HCT116 (cell line): ENCODE results near the gene CEP112. TPM values are rescaled to one million over a fixed set of nuclear protein-coding genes. Genes with fewer than 3 reads are reported as not detected.

ENCODE experiments used
- ATAC-seq: fragments of 200-7000 bp; cut with Tn5 transposase; 2 replicates; pipeline ENCODE4 v1.9.1; 2020; ENCODE audit warnings: mild to moderate bottlenecking, moderate library complexity
- BruUV-seq: library from RNA; stranded (reverse); fragments of 400-500 nt; replicated peaks from 2 replicates; lab custom pipeline; 2021; lab: Mats Ljungman, UMichigan
- CTCF ChIA-PET: fragments of 300-600 bp; sonication (Branson Sonifier 250); formaldehyde crosslinking; loops from one replicate; lab custom pipeline; 2021; ENCODE audit warnings: antibody characterized with exemption; lab: Charles Lee
- POLR2A ChIA-PET: fragments of 300-600, 350-600 bp; sonication (Branson Sonifier 250); formaldehyde crosslinking; loops from one replicate; lab custom pipeline; 2021; ENCODE audit warnings: antibody characterized with exemption; lab: Charles Lee
- RAD21 ChIA-PET, 2 experiments: fragments of 300-600 bp; sonication (Branson Sonifier 250); formaldehyde crosslinking; loops; one replicate each; lab custom pipeline; 2023; ENCODE audit warnings: low total read pairs in 2 of 2; ENCODE audit not compliant: uncharacterized antibody in 2 of 2, unreplicated experiment in 2 of 2, low non-redundant PET in 1 of 2; lab: Charles Lee
- DNase-seq: peaks from one replicate; pipeline ENCODE4 v3.0.0-alpha.2; 2010; ENCODE audit warnings: low read depth, low spot score
- H2AFZ ChIP-seq: fragments of 200-600 bp; shearing (Covaris generic), sonication (generic); 2 replicates; pipeline ENCODE4 v1.6.1; 2017; ENCODE audit warnings: low read depth, mixed run types, mixed read lengths, antibody characterized with exemption, low read length; ENCODE audit not compliant: poor library complexity, severe bottlenecking
- H3K27ac ChIP-seq: 2 replicates; pipeline ENCODE4 v1.5.1; 2012; ENCODE audit warnings: low read depth, low read length
- H3K27me3 ChIP-seq: fragments of 200-600 bp; sonication (generic); 2 replicates; pipeline ENCODE4 v1.6.1; 2016; ENCODE audit warnings: mixed run types, low read length, mixed read lengths; ENCODE audit not compliant: insufficient read depth
- H3K36me3 ChIP-seq, 2 experiments: fragments of 200-500 bp in 1 of 2; fragments of 200-600 bp in 1 of 2; sonication (Bioruptor generic) in 1 of 2; sonication (generic) in 1 of 2; 2 replicates each; pipeline versions ENCODE4 v1.5.1 to v1.6.1; 2014 to 2016; ENCODE audit warnings: low read length in 2 of 2, inconsistent platforms in 1 of 2, mixed read lengths in 1 of 2, mixed run types in 1 of 2; ENCODE audit not compliant: insufficient read depth in 2 of 2, control insufficient read depth in 1 of 2
- H3K4me1 ChIP-seq, 2 experiments: fragments of 200-600 bp in 1 of 2; sonication (generic) in 1 of 2; 2 replicates each; pipeline versions ENCODE4 v1.5.1 to v1.6.1; 2012 to 2017; ENCODE audit warnings: low read length in 2 of 2, inconsistent platforms in 1 of 2, mild to moderate bottlenecking in 1 of 2, mixed read lengths in 1 of 2, mixed run types in 1 of 2, moderate library complexity in 1 of 2; ENCODE audit not compliant: insufficient read depth in 2 of 2, control insufficient read depth in 1 of 2
- H3K4me2 ChIP-seq: fragments of 200-600 bp; sonication (generic); 2 replicates; pipeline ENCODE4 v1.6.1; 2017; ENCODE audit warnings: mixed run types, low read length, mixed read lengths
- H3K4me3 ChIP-seq, 2 experiments: fragments of 200-600 bp in 1 of 2; sonication (generic) in 1 of 2; replicated peaks in 1 of 2; 2 replicates each; pipeline ENCODE4 v1.5.1; 2011 to 2016; ENCODE audit warnings: low read length in 2 of 2, control low read depth in 1 of 2, low read depth in 1 of 2, mild to moderate bottlenecking in 1 of 2, mixed read lengths in 1 of 2, mixed run types in 1 of 2
- H3K79me2 ChIP-seq: fragments of 200-600 bp; sonication (generic); 2 replicates; pipeline ENCODE4 v1.6.1; 2017; ENCODE audit warnings: mild to moderate bottlenecking, mixed run types, low read length, moderate library complexity, mixed read lengths; ENCODE audit not compliant: insufficient read depth
- H3K9ac ChIP-seq: fragments of 200-600 bp; sonication (generic); 2 replicates; pipeline ENCODE4 v1.6.1; 2016; ENCODE audit warnings: low read length, mixed read lengths
- H3K9me2 ChIP-seq: fragments of 200-600 bp; sonication (generic), shearing (Covaris generic); 2 replicates; pipeline ENCODE4 v1.6.1; 2017; ENCODE audit warnings: mixed run types, mild to moderate bottlenecking, moderate library complexity; ENCODE audit not compliant: insufficient read depth
- H3K9me3 ChIP-seq, 2 experiments: fragments of 200-500 bp in 1 of 2; fragments of 200-600 bp in 1 of 2; sonication (Bioruptor generic) in 1 of 2; sonication (generic) in 1 of 2; 2 replicates each; pipeline ENCODE4 v1.6.1; 2014 to 2017; ENCODE audit warnings: low read length in 2 of 2, mixed read lengths in 2 of 2, inconsistent platforms in 1 of 2, low read depth in 1 of 2, mild to moderate bottlenecking in 1 of 2, mixed run types in 1 of 2, moderate library complexity in 1 of 2; ENCODE audit not compliant: control insufficient read depth in 1 of 2, insufficient read depth in 1 of 2
- H4K20me1 ChIP-seq: fragments of 200-600 bp; sonication (generic), shearing (Covaris generic); 2 replicates; pipeline ENCODE4 v1.6.1; 2017; ENCODE audit warnings: mixed run types, mild to moderate bottlenecking, moderate library complexity; ENCODE audit not compliant: insufficient read depth
- CBX3 ChIP-seq: IDR thresholded peaks from 2 replicates; pipeline ENCODE4 v1.6.1; 2012; ENCODE audit warnings: low read depth
- CEBPB ChIP-seq: IDR thresholded peaks from 2 replicates; pipeline ENCODE4 v1.6.1; 2012; ENCODE audit warnings: low read depth
- EZH2 ChIP-seq: fragments of 200-600 bp; sonication (generic); IDR thresholded peaks from 2 replicates; pipeline ENCODE4 v1.6.1; 2017; ENCODE audit warnings: antibody characterized with exemption, mixed run types
- FOSL1 ChIP-seq: IDR thresholded peaks from 2 replicates; pipeline ENCODE4 v1.6.1; 2012; ENCODE audit warnings: low read depth
- MAX ChIP-seq: IDR thresholded peaks from 2 replicates; pipeline ENCODE4 v1.6.1; 2012
- POLR2AphosphoS5 ChIP-seq: IDR thresholded peaks from 2 replicates; pipeline ENCODE4 v1.6.1; 2011; ENCODE audit warnings: mild to moderate bottlenecking, low read depth, low read length, moderate library complexity
- REST ChIP-seq: IDR thresholded peaks from 2 replicates; pipeline ENCODE4 v1.6.1; 2012; ENCODE audit warnings: low read depth
- SIN3A ChIP-seq: IDR thresholded peaks from 2 replicates; pipeline ENCODE4 v1.6.1; 2012; ENCODE audit warnings: low read depth
- YY1 ChIP-seq: IDR thresholded peaks from 2 replicates; pipeline ENCODE4 v1.6.1; 2011; ENCODE audit warnings: low read length, low read depth, moderate library complexity, mild to moderate bottlenecking; ENCODE audit not compliant: insufficient replicate concordance; ENCODE audit errors: extremely low read depth
- ZFX ChIP-seq: fragments of 450-650 bp; IDR thresholded peaks from 2 replicates; pipeline ENCODE4 v1.6.1; 2017
- ZNF274 ChIP-seq: fragments of 200-500 bp; sonication (Bioruptor generic); IDR thresholded peaks from 2 replicates; pipeline ENCODE4 v1.6.1; 2014; ENCODE audit warnings: mild to moderate bottlenecking, low read depth, low read length, inconsistent platforms
- intact Hi-C: fragments of 100-400 bp; cut with micrococcal nuclease; formaldehyde crosslinking; loops from 2 replicates; pipeline ENCODE4 v1.10.0; 2022
- total RNA-seq: library from RNA; stranded (reverse); gene quantifications from one replicate; pipeline ENCODE4 v1.2.1, GENCODE V29; 2021; ENCODE audit not compliant: unreplicated experiment
- TF ChIP-seq, protein P1 (sequence below): IDR thresholded peaks from 2 replicates; pipeline ENCODE4 v1.6.1; 2012

Gene CEP112
- total RNA-seq, 1 experiment from 2014 or later = 10.9 TPM

DNA sequence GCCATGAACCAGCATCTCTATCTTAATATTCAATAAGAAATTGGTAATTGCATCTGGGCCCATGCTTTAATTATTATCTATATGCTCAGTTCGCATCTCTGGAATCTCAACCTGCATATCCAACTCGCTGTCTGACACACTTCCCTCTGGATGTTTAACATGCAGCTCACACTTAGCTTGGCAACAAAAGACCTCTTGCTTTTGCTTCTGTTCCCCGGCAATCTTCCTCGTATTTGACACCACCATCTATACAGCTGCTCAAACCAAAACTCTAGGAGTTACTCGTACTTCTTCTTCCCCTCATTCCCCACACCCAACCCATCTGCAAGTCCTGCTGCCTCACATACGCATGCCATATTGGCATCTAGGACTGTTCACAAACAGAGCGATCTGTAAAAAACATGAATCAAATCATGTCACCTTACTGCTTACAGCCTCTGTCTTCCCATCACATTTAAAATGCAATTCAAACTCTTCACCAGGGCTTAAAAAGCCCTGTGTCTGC, 300.6 kb downstream of the CEP112 start:
- ChIA-PET POLR2A (no interaction called here), RAD21 (no interaction called here), CTCF (no interaction called here)
- no peak overlapping the region for H3K4me3 ChIP-seq
- H4K20me1 ChIP-seq = no peaks in the 10 kb centered on the region
- H3K36me3 ChIP-seq = no peaks in the 10 kb centered on the region
- H3K27ac ChIP-seq = no peak overlapping the region
- intact Hi-C loops = no loop called here
- H3K27me3 ChIP-seq = no peaks in the 10 kb centered on the region
- TF ChIP-seq YY1 = no peak
- TF ChIP-seq, protein P1, sequence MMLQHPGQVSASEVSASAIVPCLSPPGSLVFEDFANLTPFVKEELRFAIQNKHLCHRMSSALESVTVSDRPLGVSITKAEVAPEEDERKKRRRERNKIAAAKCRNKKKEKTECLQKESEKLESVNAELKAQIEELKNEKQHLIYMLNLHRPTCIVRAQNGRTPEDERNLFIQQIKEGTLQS = no peak
- TF ChIP-seq REST = no peak
- TF ChIP-seq FOSL1 = no peak
- H3K9me3 ChIP-seq = no peaks in the 10 kb centered on the region
- no peaks in the 10 kb centered on the region for H3K9me2 ChIP-seq
- no peaks in the 10 kb centered on the region for H3K79me2 ChIP-seq
- H3K4me2 ChIP-seq = no peak overlapping the region
- ATAC-seq (no peak), DNase-seq (no peak)
- BruUV-seq = no TSS peak
- H2AFZ ChIP-seq = no peak overlapping the region
- H3K4me1 ChIP-seq = no peaks in the 10 kb centered on the region
- no peak overlapping the region for H3K9ac ChIP-seq

DNA sequence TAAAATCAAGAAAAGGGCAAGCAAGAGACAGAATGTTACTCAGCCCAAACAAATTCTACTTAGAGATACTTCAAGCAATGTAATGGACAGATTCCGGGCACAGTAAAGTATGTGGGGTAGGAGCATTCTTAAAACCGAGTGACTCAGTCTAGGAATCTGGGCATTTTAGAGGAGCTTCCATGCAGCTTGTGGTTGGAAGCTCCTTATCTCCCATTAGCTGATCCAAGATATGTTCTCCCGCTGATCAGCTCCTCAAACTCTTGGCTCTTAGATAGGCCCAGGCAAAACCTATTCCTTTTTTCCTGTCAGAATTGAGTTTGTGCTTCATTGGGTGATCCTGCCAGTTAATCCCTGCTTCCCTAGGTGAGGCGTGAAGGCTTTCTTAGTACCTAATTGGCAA, 303.3 kb downstream of the CEP112 start:
- no peaks in the 10 kb centered on the region for H3K9me3 ChIP-seq
- H3K4me3 ChIP-seq = no peak overlapping the region
- BruUV-seq = no TSS peak
- ChIA-PET CTCF (no interaction called here), POLR2A (no interaction called here), RAD21 (no interaction called here)
- no peaks in the 10 kb centered on the region for H3K27me3 ChIP-seq
- no peak overlapping the region for H2AFZ ChIP-seq
- H3K4me2 ChIP-seq = no peak overlapping the region
- H3K4me1 ChIP-seq = no peaks in the 10 kb centered on the region
- ATAC-seq = no peak
- DNase-seq = no peak
- H3K27ac ChIP-seq = no peak overlapping the region
- no peaks in the 10 kb centered on the region for H3K79me2 ChIP-seq
- H3K9me2 ChIP-seq = no peaks in the 10 kb centered on the region
- intact Hi-C loops = no loop called here
- H4K20me1 ChIP-seq = no peaks in the 10 kb centered on the region
- H3K36me3 ChIP-seq = no peaks in the 10 kb centered on the region
- no peak overlapping the region for H3K9ac ChIP-seq
- TF ChIP-seq CEBPB = no peak
- no peak for TF ChIP-seq POLR2AphosphoS5
- TF ChIP-seq ZNF274 = no peak
- no peak for TF ChIP-seq MAX
- no peak for TF ChIP-seq CBX3
- no peak for TF ChIP-seq FOSL1
- no peak for TF ChIP-seq REST
- no peak for TF ChIP-seq EZH2
- no peak for TF ChIP-seq SIN3A
- no peak for TF ChIP-seq ZFX
